ENCODE measurements around the gene NCF2.
A peak's percentile ranks its signal among the peaks of the same experiment; 100 is the strongest.
"Not testable (repeated sequence)": the region's sequence is repeated elsewhere in the genome, so short reads cannot be mapped to it uniquely, and the experiment has no call there.

The NCF2 gene

GRCh38 chr1:183590244-183591191 lies at the start of gene NCF2:
TSS of gene NCF2 (minus strand) at chr1:183590459. CDS start at chr1:183590329, 130 bp downstream.
- Mint-ChIP-seq H3K27me3 (peaks cover 3% of the 10 kb centered on the region), H3K4me1 (ENCODE audit: low read depth) (peaks cover 50% of the 10 kb centered on the region), H3K36me3 (ENCODE audit: low read depth) (no peaks in the 10 kb centered on the region), H3K4me3 (peak within 1 kb of the TSS; percentile 31), H3K9me3 (no peaks in the 10 kb centered on the region), H3K27ac (peak within 1 kb of the TSS; percentile 84)

GRCh38 chr1:183638649-183639387 lies 48.6 kb upstream of the NCF2 start:
- Mint-ChIP-seq H3K4me1 (ENCODE audit: low read depth) (peaks cover 15% of the 10 kb centered on the region), H3K36me3 (ENCODE audit: low read depth) (no peaks in the 10 kb centered on the region), H3K27me3 (no peaks in the 10 kb centered on the region), H3K4me3 (no peak overlapping the region), H3K27ac (no peak overlapping the region), H3K9me3 (no peaks in the 10 kb centered on the region)

GRCh38 chr1:183636783-183637182 lies 46.5 kb upstream of the NCF2 start:
- Mint-ChIP-seq H3K9me3 (no peaks in the 10 kb centered on the region), H3K4me1 (ENCODE audit: low read depth) (peaks cover 31% of the 10 kb centered on the region), H3K27me3 (no peaks in the 10 kb centered on the region), H3K4me3 (peak overlapping the region; percentile 100), H3K36me3 (ENCODE audit: low read depth) (peaks cover 6% of the 10 kb centered on the region), H3K27ac (peak overlapping the region; percentile 51)

- Mint-ChIP-seq H3K4me3 (peak overlapping the region; percentile 100), H3K27ac (peak overlapping the region; percentile 100), H3K4me1 (ENCODE audit: low read depth) (peaks cover 34% of the 10 kb centered on the region), H3K9me3 (no peaks in the 10 kb centered on the region), H3K27me3 (no peaks in the 10 kb centered on the region), H3K36me3 (ENCODE audit: low read depth) (peaks cover 9% of the 10 kb centered on the region)
Observed at GRCh38 chr1:183636334-183636682, 46.0 kb upstream of the NCF2 start.

GRCh38 chr1:183635606-183636333 lies 45.5 kb upstream of the NCF2 start, which contains the start of gene ARPC5:
TSS of gene ARPC5 (minus strand) at chr1:183635783. CDS start at chr1:183635659, 124 bp downstream.
- Mint-ChIP-seq H3K36me3 (ENCODE audit: low read depth) (peaks cover 12% of the 10 kb centered on the region), H3K27ac (peak within 1 kb of the TSS; percentile 100), H3K4me1 (ENCODE audit: low read depth) (peaks cover 38% of the 10 kb centered on the region), H3K4me3 (peak within 1 kb of the TSS; percentile 100), H3K9me3 (no peaks in the 10 kb centered on the region), H3K27me3 (no peaks in the 10 kb centered on the region)

- peaks cover 44% of the 10 kb centered on the region for H3K4me1 Mint-ChIP-seq (ENCODE audit: low read depth)
- H3K36me3 Mint-ChIP-seq (ENCODE audit: low read depth): peaks cover 18% of the 10 kb centered on the region
Observed at GRCh38 chr1:183635099-183635605, 44.9 kb upstream of the NCF2 start.

GRCh38 chr1:183634429-183635065 lies 44.3 kb upstream of the NCF2 start:
- peak overlapping the region; percentile 100 for H3K4me3 Mint-ChIP-seq
- H3K4me1 Mint-ChIP-seq (ENCODE audit: low read depth): peaks cover 50% of the 10 kb centered on the region
- no peaks in the 10 kb centered on the region for H3K9me3 Mint-ChIP-seq
- H3K36me3 Mint-ChIP-seq (ENCODE audit: low read depth): peaks cover 24% of the 10 kb centered on the region
- H3K27ac Mint-ChIP-seq: peak overlapping the region; percentile 93
- no peaks in the 10 kb centered on the region for H3K27me3 Mint-ChIP-seq

More at GRCh38 chr1:183635099-183635605, 44.9 kb upstream of the NCF2 start:
- Mint-ChIP-seq H3K4me3 (peak overlapping the region; percentile 100), H3K27ac (peak overlapping the region; percentile 100), H3K9me3 (no peaks in the 10 kb centered on the region), H3K27me3 (no peaks in the 10 kb centered on the region)

GRCh38 chr1:183633676-183634343 lies 43.6 kb upstream of the NCF2 start:
- H3K27ac Mint-ChIP-seq: peak overlapping the region; percentile 60
- H3K9me3 Mint-ChIP-seq: no peaks in the 10 kb centered on the region
- H3K27me3 Mint-ChIP-seq: no peaks in the 10 kb centered on the region
- H3K4me3 Mint-ChIP-seq: peak overlapping the region; percentile 100
- peaks cover 31% of the 10 kb centered on the region for H3K36me3 Mint-ChIP-seq (ENCODE audit: low read depth)
- H3K4me1 Mint-ChIP-seq (ENCODE audit: low read depth): peaks cover 57% of the 10 kb centered on the region

- peak overlapping the region; percentile 100 for H3K4me3 Mint-ChIP-seq
- H3K4me1 Mint-ChIP-seq (ENCODE audit: low read depth): peaks cover 66% of the 10 kb centered on the region
- peaks cover 39% of the 10 kb centered on the region for H3K36me3 Mint-ChIP-seq (ENCODE audit: low read depth)
- no peak overlapping the region for H3K27ac Mint-ChIP-seq
- H3K27me3 Mint-ChIP-seq: no peaks in the 10 kb centered on the region
- no peaks in the 10 kb centered on the region for H3K9me3 Mint-ChIP-seq
Observed at GRCh38 chr1:183632964-183633363, 42.7 kb upstream of the NCF2 start.

GRCh38 chr1:183632114-183632513 lies 41.9 kb upstream of the NCF2 start:
- Mint-ChIP-seq H3K4me1 (ENCODE audit: low read depth) (peaks cover 64% of the 10 kb centered on the region), H3K4me3 (peak overlapping the region; percentile 100), H3K27ac (no peak overlapping the region), H3K36me3 (ENCODE audit: low read depth) (peaks cover 39% of the 10 kb centered on the region), H3K9me3 (no peaks in the 10 kb centered on the region), H3K27me3 (no peaks in the 10 kb centered on the region)

GRCh38 chr1:183630748-183631147 lies 40.5 kb upstream of the NCF2 start:
- Mint-ChIP-seq H3K36me3 (ENCODE audit: low read depth) (peaks cover 46% of the 10 kb centered on the region), H3K9me3 (no peaks in the 10 kb centered on the region), H3K4me1 (ENCODE audit: low read depth) (peaks cover 55% of the 10 kb centered on the region), H3K27me3 (no peaks in the 10 kb centered on the region), H3K4me3 (peak overlapping the region; percentile 65), H3K27ac (peak overlapping the region; percentile 69)

- Mint-ChIP-seq H3K4me3 (no peak overlapping the region), H3K27ac (peak overlapping the region; percentile 84), H3K4me1 (ENCODE audit: low read depth) (peaks cover 52% of the 10 kb centered on the region)
Observed at GRCh38 chr1:183628537-183628936, 38.3 kb upstream of the NCF2 start.

GRCh38 chr1:183626236-183626635 lies 36.0 kb upstream of the NCF2 start:
- H3K4me1 Mint-ChIP-seq (ENCODE audit: low read depth): peaks cover 40% of the 10 kb centered on the region

More at GRCh38 chr1:183628537-183628936, 38.3 kb upstream of the NCF2 start:
- Mint-ChIP-seq H3K36me3 (ENCODE audit: low read depth) (peaks cover 61% of the 10 kb centered on the region), H3K27me3 (no peaks in the 10 kb centered on the region), H3K9me3 (no peaks in the 10 kb centered on the region)

More at GRCh38 chr1:183626236-183626635, 36.0 kb upstream of the NCF2 start:
- not testable (repeated sequence) for H3K9me3 Mint-ChIP-seq, H3K4me3 Mint-ChIP-seq, H3K27me3 Mint-ChIP-seq, H3K27ac Mint-ChIP-seq
- H3K36me3 Mint-ChIP-seq (ENCODE audit: low read depth): peaks cover 57% of the 10 kb centered on the region
